ENCODE results near the gene PTPRK.
"Not testable (repeated sequence)": the region's sequence is repeated elsewhere in the genome, so short reads cannot be mapped to it uniquely, and the experiment has no call there.

Gene PTPRK

GRCh38 chr6:128439627-128440026 is 80.8 kb downstream of the PTPRK start:
- no peak for DNase-seq (ENCODE audit: low read depth in 3 of 3)

GRCh38 chr6:128438393-128438792 is 82.0 kb downstream of the PTPRK start:
- no peak for DNase-seq (ENCODE audit: low read depth in 3 of 3)

GRCh38 chr6:128437685-128438084 is 82.7 kb downstream of the PTPRK start:
- no peak for DNase-seq (ENCODE audit: low read depth in 3 of 3)

GRCh38 chr6:128434752-128435151 is 85.6 kb downstream of the PTPRK start:
- not testable (repeated sequence) for DNase-seq (ENCODE audit: low read depth in 3 of 3)

GRCh38 chr6:128432394-128432793 is 88.0 kb downstream of the PTPRK start:
- no peak for DNase-seq (ENCODE audit: low read depth in 3 of 3)

- no peak for DNase-seq (ENCODE audit: low read depth in 3 of 3)
Observed at GRCh38 chr6:128427139-128427538, 93.3 kb downstream of the PTPRK start.

GRCh38 chr6:128425856-128426255 is 94.5 kb downstream of the PTPRK start:
- DNase-seq (ENCODE audit: low read depth in 3 of 3), result no peak

- no peak for DNase-seq (ENCODE audit: low read depth in 3 of 3)
Observed at GRCh38 chr6:128422871-128423270, 97.5 kb downstream of the PTPRK start.

GRCh38 chr6:128422200-128422599 is 98.2 kb downstream of the PTPRK start:
- no peak for DNase-seq (ENCODE audit: low read depth in 3 of 3)

GRCh38 chr6:128421788-128422187 is 98.6 kb downstream of the PTPRK start:
- DNase-seq (ENCODE audit: low read depth in 3 of 3), result no peak

- DNase-seq (ENCODE audit: low read depth in 3 of 3), result no peak
Observed at GRCh38 chr6:128417698-128418097, 102.7 kb downstream of the PTPRK start.

GRCh38 chr6:128415387-128415786 is 105.0 kb downstream of the PTPRK start:
- DNase-seq (ENCODE audit: low read depth in 3 of 3), result no peak

- no peak for DNase-seq (ENCODE audit: low read depth in 3 of 3)
Observed at GRCh38 chr6:128414943-128415342, 105.5 kb downstream of the PTPRK start.

- DNase-seq (ENCODE audit: low read depth in 3 of 3), result no peak
Observed at GRCh38 chr6:128413291-128413690, 107.1 kb downstream of the PTPRK start.

GRCh38 chr6:128412680-128413079 is 107.7 kb downstream of the PTPRK start:
- no peak for DNase-seq (ENCODE audit: low read depth in 3 of 3)

- no peak for DNase-seq (ENCODE audit: low read depth in 3 of 3)
Observed at GRCh38 chr6:128410584-128410983, 109.8 kb downstream of the PTPRK start.

GRCh38 chr6:128409003-128409402 is 111.4 kb downstream of the PTPRK start:
- no peak for DNase-seq (ENCODE audit: low read depth in 3 of 3)

GRCh38 chr6:128406453-128406852 is 113.9 kb downstream of the PTPRK start:
- DNase-seq (ENCODE audit: low read depth in 3 of 3), result no peak

- no peak for DNase-seq (ENCODE audit: low read depth in 3 of 3)
Observed at GRCh38 chr6:128403618-128404444, 116.6 kb downstream of the PTPRK start.

GRCh38 chr6:128400875-128401274 is 119.5 kb downstream of the PTPRK start:
- DNase-seq (ENCODE audit: low read depth in 3 of 3), result no peak

GRCh38 chr6:128397996-128398395 is 122.4 kb downstream of the PTPRK start:
- no peak for DNase-seq (ENCODE audit: low read depth in 3 of 3)

- DNase-seq (ENCODE audit: low read depth in 3 of 3), result no peak
Observed at GRCh38 chr6:128395596-128395995, 124.8 kb downstream of the PTPRK start.

GRCh38 chr6:128395188-128395587 is 125.2 kb downstream of the PTPRK start:
- no peak for DNase-seq (ENCODE audit: low read depth in 3 of 3)

GRCh38 chr6:128394167-128394566 is 126.2 kb downstream of the PTPRK start:
- DNase-seq (ENCODE audit: low read depth in 3 of 3), result no peak
